Type B pancreatic cell (in vitro differentiated cells): Measurements from ENCODE around the gene RNF151. TPM values are rescaled to one million over a fixed set of nuclear protein-coding genes. Genes with fewer than 3 reads are reported as not detected.

Source experiments
- DNase-seq: peaks from one replicate; pipeline ENCODE4 v3.0.0; 2021; ENCODE audit warnings: mixed read lengths; ENCODE audit not compliant: unreplicated experiment; ENCODE audit errors: extremely low spot score
- H3K27ac Mint-ChIP-seq: 2 replicates; pipeline ENCODE4 v1.8.0; 2021; ENCODE audit warnings: mild to moderate bottlenecking, mixed read lengths
- H3K27me3 Mint-ChIP-seq: 2 replicates; pipeline ENCODE4 v1.8.0; 2021; ENCODE audit warnings: mixed read lengths
- H3K36me3 Mint-ChIP-seq: 2 replicates; pipeline ENCODE4 v1.8.0; 2021; ENCODE audit warnings: mixed read lengths
- H3K4me1 Mint-ChIP-seq: one replicate; pipeline ENCODE4 v1.8.0; 2021; ENCODE audit warnings: mixed read lengths; ENCODE audit not compliant: unreplicated experiment
- H3K4me3 Mint-ChIP-seq: 2 replicates; pipeline ENCODE4 v1.8.0; 2021; ENCODE audit warnings: mild to moderate bottlenecking, mixed read lengths
- H3K9me3 Mint-ChIP-seq: 2 replicates; pipeline ENCODE4 v1.8.0; 2021; ENCODE audit warnings: mixed read lengths
- CTCF ChIP-seq: fragments of 200-600 bp; sonication (generic); conservative IDR thresholded peaks from 2 replicates; pipeline ENCODE4 v1.5.0; 2021; ENCODE audit warnings: antibody characterized with exemption, mild to moderate bottlenecking
- total RNA-seq: library from RNA; stranded (reverse); gene quantifications from 2 replicates; pipeline ENCODE4 v1.2.1, GENCODE V29; 2021; ENCODE audit warnings: low replicate concordance

Gene RNF151
- total RNA-seq, 1 donor from 2014 or later: not detected

GRCh38 chr16:1998360-1998835 is 31.7 kb downstream of the RNF151 start:
- H3K36me3 Mint-ChIP-seq: peaks cover 3% of the 10 kb centered on the region
- peaks cover 6% of the 10 kb centered on the region for H3K27me3 Mint-ChIP-seq
- DNase-seq: no peak
- no peak overlapping the region for H3K27ac Mint-ChIP-seq
- no peak for TF ChIP-seq CTCF
- H3K4me3 Mint-ChIP-seq: no peak overlapping the region
- no peaks in the 10 kb centered on the region for H3K4me1 Mint-ChIP-seq
- no peaks in the 10 kb centered on the region for H3K9me3 Mint-ChIP-seq

- Mint-ChIP-seq H3K9me3 (no peaks in the 10 kb centered on the region), H3K4me3 (no peak overlapping the region), H3K27ac (no peak overlapping the region), H3K4me1 (no peaks in the 10 kb centered on the region), H3K27me3 (no peaks in the 10 kb centered on the region), H3K36me3 (peaks cover 3% of the 10 kb centered on the region)
- no peak for DNase-seq
- TF ChIP-seq CTCF: no peak
Measured at GRCh38 chr16:1998852-1999801, 32.5 kb downstream of the RNF151 start.

GRCh38 chr16:1999866-2000514 is 33.3 kb downstream of the RNF151 start:
- no peak overlapping the region for H3K27ac Mint-ChIP-seq
- H3K4me1 Mint-ChIP-seq: no peaks in the 10 kb centered on the region
- H3K4me3 Mint-ChIP-seq: no peak overlapping the region
- DNase-seq: no peak
- H3K9me3 Mint-ChIP-seq: no peaks in the 10 kb centered on the region
- peaks cover 3% of the 10 kb centered on the region for H3K36me3 Mint-ChIP-seq
- no peaks in the 10 kb centered on the region for H3K27me3 Mint-ChIP-seq
- no peak for TF ChIP-seq CTCF

GRCh38 chr16:2001035-2001434 is 34.4 kb downstream of the RNF151 start:
- Mint-ChIP-seq H3K36me3 (peaks cover 3% of the 10 kb centered on the region), H3K4me1 (no peaks in the 10 kb centered on the region), H3K9me3 (no peaks in the 10 kb centered on the region), H3K27me3 (no peaks in the 10 kb centered on the region), H3K4me3 (no peak overlapping the region), H3K27ac (no peak overlapping the region)
- no peak for DNase-seq
- TF ChIP-seq CTCF: no peak

- Mint-ChIP-seq H3K36me3 (peaks cover 3% of the 10 kb centered on the region), H3K27ac (no peak overlapping the region), H3K9me3 (no peaks in the 10 kb centered on the region), H3K27me3 (no peaks in the 10 kb centered on the region), H3K4me3 (no peak overlapping the region), H3K4me1 (no peaks in the 10 kb centered on the region)
- DNase-seq: no peak
- no peak for TF ChIP-seq CTCF
Measured at GRCh38 chr16:2001456-2002355, 35.0 kb downstream of the RNF151 start.
